ENCODE measurements around the gene EPHB6.

EPHB6 gene

GRCh38 chr7:142896151-142896550 is 41.3 kb downstream of the EPHB6 start:
- DNase-seq (ENCODE audit: low read depth), result no peak
- TF ChIP-seq CTCF (conservative IDR thresholded peaks at IDR 0.05; ENCODE audit: low read depth, low read length), result no peak
- no peak overlapping the region for H3K4me3 ChIP-seq (ENCODE audit: low read length)

- H3K4me3 ChIP-seq (ENCODE audit: low read length), result no peak overlapping the region
- DNase-seq (ENCODE audit: low read depth), result no peak
- no peak for TF ChIP-seq CTCF (conservative IDR thresholded peaks at IDR 0.05; ENCODE audit: low read depth, low read length)
Measured at GRCh38 chr7:142896741-142897379, 42.0 kb downstream of the EPHB6 start.

- TF ChIP-seq CTCF (conservative IDR thresholded peaks at IDR 0.05; ENCODE audit: low read depth, low read length), result no peak
- no peak overlapping the region for H3K4me3 ChIP-seq (ENCODE audit: low read length)
- DNase-seq (ENCODE audit: low read depth), result no peak
Measured at GRCh38 chr7:142897691-142898090, 42.8 kb downstream of the EPHB6 start.

- H3K4me3 ChIP-seq (ENCODE audit: low read length), result no peak overlapping the region
- no peak for DNase-seq (ENCODE audit: low read depth)
- no peak for TF ChIP-seq CTCF (conservative IDR thresholded peaks at IDR 0.05; ENCODE audit: low read depth, low read length)
Measured at GRCh38 chr7:142898377-142899170, 43.7 kb downstream of the EPHB6 start.

- TF ChIP-seq CTCF (conservative IDR thresholded peaks at IDR 0.05; ENCODE audit: low read depth, low read length), result no peak
- DNase-seq (ENCODE audit: low read depth), result no peak
- H3K4me3 ChIP-seq (ENCODE audit: low read length), result no peak overlapping the region
Measured at GRCh38 chr7:142899661-142900060, 44.8 kb downstream of the EPHB6 start.

GRCh38 chr7:142901426-142902259 is 46.8 kb downstream of the EPHB6 start:
- H3K4me3 ChIP-seq (ENCODE audit: low read length), result no peak overlapping the region
- DNase-seq (ENCODE audit: low read depth), result no peak
- no peak for TF ChIP-seq CTCF (conservative IDR thresholded peaks at IDR 0.05; ENCODE audit: low read depth, low read length)

All from retinal pigment epithelial cell (primary cell).